Heart left ventricle (tissue), 16 donors: ENCODE results near the gene CD247. TPM values are rescaled to one million over a fixed set of nuclear protein-coding genes. Genes with fewer than 3 reads are reported as not detected.

Experiments
- ATAC-seq, 4 donors: fragments of 200-7000 bp; cut with Tn5 transposase; one replicate each; pipeline ENCODE4 v1.9.1; 2020 to 2022; ENCODE audit warnings: moderate library complexity in 4 of 4, mild to moderate bottlenecking in 3 of 4, moderate number of reproducible peaks in 1 of 4
- DNase-seq, 5 donors: peaks; one replicate each; pipeline ENCODE4 v3.0.0-alpha.2; 2020
- H3K27ac ChIP-seq, 12 donors: fragments of 200-600 bp; sonication (generic) in 4 of 12; one replicate each; pipeline versions ENCODE4 v1.5.0 to v1.8.0; 2016 to 2022; ENCODE audit warnings: mild to moderate bottlenecking in 2 of 12
- H3K27me3 ChIP-seq, 9 donors: fragments of 200-600 bp; sonication (generic) in 2 of 9; one replicate each; pipeline versions ENCODE4 v1.5.1 to v1.8.0; 2016 to 2022; ENCODE audit warnings: mild to moderate bottlenecking in 3 of 9
- H3K36me3 ChIP-seq, 9 donors: fragments of 200-600 bp; sonication (generic) in 2 of 9; one replicate each; pipeline versions ENCODE4 v1.5.0 to v1.8.0; 2018 to 2022; ENCODE audit warnings: mild to moderate bottlenecking in 2 of 9
- H3K4me1 ChIP-seq, 12 donors: fragments of 200-600 bp; sonication (generic) in 4 of 12; one replicate each; pipeline versions ENCODE4 v1.5.0 to v1.8.0; 2016 to 2022; ENCODE audit warnings: mild to moderate bottlenecking in 3 of 12
- H3K4me3 ChIP-seq, 12 donors: fragments of 200-600 bp; sonication (generic) in 4 of 12; one replicate each; pipeline versions ENCODE4 v1.5.0 to v1.8.0; 2017 to 2022; ENCODE audit warnings: mild to moderate bottlenecking in 9 of 12, moderate library complexity in 4 of 12
- H3K9me3 ChIP-seq, 12 donors: fragments of 200-600 bp; sonication (generic) in 4 of 12; one replicate each; pipeline versions ENCODE4 v1.5.0 to v1.8.0; 2016 to 2022; ENCODE audit warnings: mild to moderate bottlenecking in 1 of 12
- CTCF ChIP-seq, 12 donors: fragments of 200-600 bp; sonication (generic) in 4 of 12; IDR thresholded peaks; one replicate each; pipeline versions ENCODE4 v1.5.0 to v1.8.0; 2018 to 2022; ENCODE audit warnings: antibody characterized with exemption in 12 of 12, mild to moderate bottlenecking in 5 of 12
- POLR2A ChIP-seq, 2 donors: fragments of 450-650 bp; IDR thresholded peaks; one replicate each; pipeline ENCODE4 v1.6.1; 2017; ENCODE audit warnings: antibody characterized with exemption in 2 of 2, mild to moderate bottlenecking in 2 of 2, moderate library complexity in 2 of 2
- WGBS, 4 donors: extraction: QIAGEN DNeasy Blood & Tissue Kit in 2 of 4; methylation state at CpG; one replicate each; pipeline versions ENCODE4 v1.1.5 to v1.1.7; 2013 to 2018; 5-methylcytosine and 5-hydroxymethylcytosine counted together
- intact Hi-C, 10 donors: fragments of 100-400 bp; cut with DNase I; formaldehyde crosslinking; loops; one replicate each; pipeline versions ENCODE4 v1.11.1 to v1.14.2; 2022
- polyA plus RNA-seq, 2 donors: library from polyadenylated mRNA; stranded (reverse); fragments of 200-250 nt; gene quantifications; one replicate each; pipeline ENCODE4 v1.2.3, GENCODE V29; 2013
- total RNA-seq, 9 donors: library from RNA; depleted of rRNA in 2 of 9; stranded (reverse); fragments of >200 nt in 2 of 9; fragmentation: NEBNext Ultra II Directional in 3 of 9; extraction: Animal tissue kit (Norgen Biotek cat#: 25700) in 3 of 9; gene quantifications; one replicate each; pipeline versions ENCODE4 v1.1.0 to v1.2.4, GENCODE V29; 2016 to 2023
- donor health status: ischemic (EF 13 %, LVEDD 7.1; RV severe dilation, severe dysfunction).
- donor health status: healthy with polysubstance abuse.
- donor health status: DM: no; HTN: yes; CAD: no.
- donor health status: DM: no; HTN: no; CAD: no.
- donor health status: ischemic (EF 25% LVEDD 6.9; RV normal size, moderate dysfunction).
- donor health status: ischemic (EF 25% LVEDD 5.7; RV mildly dilated, moderate dysfunction).
- donor health status: healthy.
- donor health status: DM: yes; HTN: yes; CAD: no.
- donor health status: ischemic (EF 35%, LVEDD 5.7; RV mildly dilated, moderate dysfunction).
- donor health status: nonischemic (EF 11% LVEDD 7.7; RV severe dilation, severe dysfunction).
- donor health status: DM: yes; HTN: yes; CAD: no.
- donor health status: PGD.
- donor health status: ischemic (EF 29% LVEDD 5.4; RV normal size, mild dysfunction).
- donor health status: nonischemic (EF 23%, LVEDD 6.1; RV moderate dilation, normal function).

Gene CD247
- total and polyA plus RNA-seq, 11 donors = 0.19 to 7.6 (median 0.47) TPM; not detected in 1

- ATAC-seq (no peak), DNase-seq (no peak)
- WGBS, 4 donors = 85 to 90% (median 88%) methylated on average over 5 of the region's 5 CpGs
- Histone ChIP-seq H3K36me3 (no peaks in the 10 kb centered on the region), H3K27ac (no peak overlapping the region), H3K4me1 (no peaks in the 10 kb centered on the region), H3K4me3 (no peak overlapping the region), H3K9me3 (peaks cover 0 to 5% (median 0%) of the 10 kb centered on the region in 12 donors), H3K27me3 (no peaks in the 10 kb centered on the region)
- TF ChIP-seq CTCF (IDR thresholded peaks at IDR 0.05) = no peak
- no peak for TF ChIP-seq POLR2A (IDR thresholded peaks at IDR 0.05)
- intact Hi-C loops = no loop called here
Measured at GRCh38 chr1:167471568-167471967, 46.8 kb downstream of the CD247 start.

- WGBS, 4 donors = 71 to 78% (median 75%) methylated on average over 7 of the region's 7 CpGs
- DNase-seq (no peak), ATAC-seq (no peak)
- intact Hi-C loops = no loop called here
- Histone ChIP-seq H3K4me1 (peaks cover 0 to 8% (median 0%) of the 10 kb centered on the region in 12 donors), H3K27ac (no peak overlapping the region), H3K27me3 (no peaks in the 10 kb centered on the region), H3K36me3 (no peaks in the 10 kb centered on the region), H3K9me3 (no peaks in the 10 kb centered on the region), H3K4me3 (no peak overlapping the region)
- TF ChIP-seq POLR2A (IDR thresholded peaks at IDR 0.05) (no peak), CTCF (IDR thresholded peaks at IDR 0.05) (no peak)
Measured at GRCh38 chr1:167469280-167469965, 48.9 kb downstream of the CD247 start.

- intact Hi-C loops = no loop called here
- Histone ChIP-seq H3K4me1 (peaks cover 0 to 8% (median 0%) of the 10 kb centered on the region in 12 donors), H3K27ac (no peak overlapping the region), H3K27me3 (no peaks in the 10 kb centered on the region), H3K36me3 (no peaks in the 10 kb centered on the region), H3K9me3 (no peaks in the 10 kb centered on the region), H3K4me3 (no peak overlapping the region)
- ATAC-seq = no peak
- 78 to 87% (median 85%) methylated on average over 9 of the region's 9 CpGs for WGBS, 4 donors
- DNase-seq = no peak
- no peak for TF ChIP-seq CTCF (IDR thresholded peaks at IDR 0.05)
- no peak for TF ChIP-seq POLR2A (IDR thresholded peaks at IDR 0.05)
Measured at GRCh38 chr1:167467752-167468151, 50.6 kb downstream of the CD247 start.

GRCh38 chr1:167467126-167467710 lies 51.1 kb downstream of the CD247 start:
- DNase-seq (no peak), ATAC-seq (no peak)
- no peaks in the 10 kb centered on the region for H3K36me3 ChIP-seq
- no peak overlapping the region for H3K4me3 ChIP-seq
- intact Hi-C loops = no loop called here
- H3K9me3 ChIP-seq = no peaks in the 10 kb centered on the region
- WGBS, 4 donors = 86 to 89% (median 89%) methylated on average over 15 of the region's 15 CpGs
- no peak for TF ChIP-seq POLR2A (IDR thresholded peaks at IDR 0.05)
- TF ChIP-seq CTCF (IDR thresholded peaks at IDR 0.05) = no peak
- no peaks in the 10 kb centered on the region for H3K27me3 ChIP-seq
- H3K4me1 ChIP-seq = peaks cover 0 to 8% (median 0%) of the 10 kb centered on the region in 12 donors
- H3K27ac ChIP-seq = no peak overlapping the region
